SU-DHL-6 (cell line): ENCODE data around the gene PIK3C2B.

ENCODE experiments used
- CTCF ChIP-seq: fragments of 200-600 bp; sonication (generic); IDR thresholded peaks from one replicate; pipeline ENCODE4 v1.5.1; 2017; ENCODE audit warnings: antibody characterized with exemption, mild to moderate bottlenecking, low read length, moderate library complexity; ENCODE audit not compliant: insufficient read depth, poor library complexity, severe bottlenecking
- EZH2phosphoT487 ChIP-seq: fragments of 200-600 bp; sonication (generic), shearing (Covaris generic); conservative IDR thresholded peaks from 2 replicates; pipeline ENCODE4 v1.6.1; 2018; ENCODE audit warnings: mild to moderate bottlenecking, antibody characterized with exemption, low read length, moderate library complexity, mixed read lengths

- TF ChIP-seq CTCF (no peak), EZH2phosphoT487 (no peak)
Measured at GRCh38 chr1:204454476-204454875, 40.1 kb downstream of the PIK3C2B start.
